Adrenal gland (tissue), 5 donors: ENCODE results near the gene PRSS2.

ENCODE experiments used
- POLR2A ChIP-seq, 2 donors: fragments of 450-650 bp; IDR thresholded peaks; one replicate each; pipeline ENCODE4 v1.6.1; 2017; ENCODE audit warnings: antibody characterized with exemption in 2 of 2, mild to moderate bottlenecking in 2 of 2, moderate library complexity in 1 of 2
- TF ChIP-seq, protein P1 (sequence below), 6 experiments: fragments of 450-650 bp in 4 of 6; fragments of 200-600 bp in 2 of 6; sonication (generic) in 1 of 6; IDR thresholded peaks; 1 replicate in 5 of 6; 2 replicates in 1 of 6; pipeline versions ENCODE4 v1.5.1 to v1.8.0; 2016 to 2021; ENCODE audit warnings: antibody characterized with exemption in 6 of 6, mild to moderate bottlenecking in 2 of 6, moderate library complexity in 1 of 6
- donor health status: DM: no; HTN: no; CAD: no.

GRCh38 chr7:142777318-142777717 lies 6.5 kb downstream of the PRSS2 start:
- TF ChIP-seq, protein P1, sequence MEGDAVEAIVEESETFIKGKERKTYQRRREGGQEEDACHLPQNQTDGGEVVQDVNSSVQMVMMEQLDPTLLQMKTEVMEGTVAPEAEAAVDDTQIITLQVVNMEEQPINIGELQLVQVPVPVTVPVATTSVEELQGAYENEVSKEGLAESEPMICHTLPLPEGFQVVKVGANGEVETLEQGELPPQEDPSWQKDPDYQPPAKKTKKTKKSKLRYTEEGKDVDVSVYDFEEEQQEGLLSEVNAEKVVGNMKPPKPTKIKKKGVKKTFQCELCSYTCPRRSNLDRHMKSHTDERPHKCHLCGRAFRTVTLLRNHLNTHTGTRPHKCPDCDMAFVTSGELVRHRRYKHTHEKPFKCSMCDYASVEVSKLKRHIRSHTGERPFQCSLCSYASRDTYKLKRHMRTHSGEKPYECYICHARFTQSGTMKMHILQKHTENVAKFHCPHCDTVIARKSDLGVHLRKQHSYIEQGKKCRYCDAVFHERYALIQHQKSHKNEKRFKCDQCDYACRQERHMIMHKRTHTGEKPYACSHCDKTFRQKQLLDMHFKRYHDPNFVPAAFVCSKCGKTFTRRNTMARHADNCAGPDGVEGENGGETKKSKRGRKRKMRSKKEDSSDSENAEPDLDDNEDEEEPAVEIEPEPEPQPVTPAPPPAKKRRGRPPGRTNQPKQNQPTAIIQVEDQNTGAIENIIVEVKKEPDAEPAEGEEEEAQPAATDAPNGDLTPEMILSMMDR (IDR thresholded peaks at IDR 0.05), result no peak
- TF ChIP-seq POLR2A (IDR thresholded peaks at IDR 0.05), result no peak
